Panc1 (cell line): ENCODE results near the gene NPHP1. TPM values are rescaled to one million over a fixed set of nuclear protein-coding genes. Genes with fewer than 3 reads are reported as not detected.

Experiments
- ATAC-seq: fragments of 200-7000 bp; cut with Tn5 transposase; 2 replicates; pipeline ENCODE4 v1.9.1; 2020; ENCODE audit warnings: mild to moderate bottlenecking, moderate library complexity
- BruUV-seq: library from RNA; stranded (reverse); fragments of 400-500 nt; replicated peaks from 2 replicates; lab custom pipeline; 2021; lab: Mats Ljungman, UMichigan
- CTCF ChIA-PET: fragments of 300-600 bp; sonication (Branson Sonifier 250); formaldehyde crosslinking; loops from one replicate; lab custom pipeline; 2022; ENCODE audit warnings: antibody characterized with exemption; lab: Charles Lee
- POLR2A ChIA-PET: fragments of 300-600 bp; sonication (Branson Sonifier 250); formaldehyde crosslinking; loops from one replicate; lab custom pipeline; 2022; ENCODE audit warnings: antibody characterized with exemption; lab: Charles Lee
- DNase-seq: peaks from one replicate; pipeline ENCODE4 v3.0.0-alpha.2; 2010; ENCODE audit warnings: low read depth, low spot score
- H3K27ac ChIP-seq: 2 replicates; pipeline ENCODE4 v1.5.1; 2011; ENCODE audit warnings: mild to moderate bottlenecking, low read length, inconsistent platforms
- H3K27me3 ChIP-seq: fragments of 200-500 bp; sonication (Bioruptor generic); 2 replicates; pipeline ENCODE4 v1.6.0; 2014; ENCODE audit warnings: low read length, inconsistent platforms; ENCODE audit not compliant: control insufficient read depth, insufficient read depth
- H3K36me3 ChIP-seq: fragments of 200-500 bp; sonication (Bioruptor generic); 2 replicates; pipeline ENCODE4 v1.5.1; 2014; ENCODE audit warnings: inconsistent platforms, mild to moderate bottlenecking, low read length, moderate library complexity; ENCODE audit not compliant: control insufficient read depth, insufficient read depth
- H3K4me1 ChIP-seq: 2 replicates; pipeline ENCODE4 v1.5.1; 2011; ENCODE audit warnings: inconsistent platforms, mild to moderate bottlenecking, low read length, moderate library complexity; ENCODE audit not compliant: control insufficient read depth, insufficient read depth
- H3K4me3 ChIP-seq, 2 experiments: 2 replicates each; pipeline ENCODE4 v1.5.1; 2011 to 2012; ENCODE audit warnings: low read depth in 2 of 2, low read length in 2 of 2, mild to moderate bottlenecking in 2 of 2, inconsistent platforms in 1 of 2, moderate library complexity in 1 of 2
- H3K9me3 ChIP-seq: fragments of 200-500 bp; sonication (Bioruptor generic); 2 replicates; pipeline ENCODE4 v1.5.1; 2014; ENCODE audit warnings: low read depth, mild to moderate bottlenecking, inconsistent platforms, low read length, moderate library complexity; ENCODE audit not compliant: control insufficient read depth, insufficient read depth
- CTCF ChIP-seq: fragments of 450-650 bp; IDR thresholded peaks from 2 replicates; pipeline ENCODE4 v1.5.1; 2017; ENCODE audit warnings: mild to moderate bottlenecking
- POLR2AphosphoS5 ChIP-seq: IDR thresholded peaks from 2 replicates; pipeline ENCODE4 v1.6.1; 2012; ENCODE audit warnings: mild to moderate bottlenecking, low read depth, low read length, moderate library complexity
- SIN3A ChIP-seq: IDR thresholded peaks from 2 replicates; pipeline ENCODE4 v1.6.1; 2012; ENCODE audit warnings: low read depth, mild to moderate bottlenecking, low read length, moderate library complexity, borderline replicate concordance; ENCODE audit not compliant: insufficient read depth
- TCF7L2 ChIP-seq: IDR thresholded peaks from 2 replicates; pipeline ENCODE4 v1.6.1; 2011; ENCODE audit warnings: mild to moderate bottlenecking, low read depth, low read length, inconsistent platforms
- in situ Hi-C: cut with HindIII; loops from 2 replicates; pipeline ENCODE4 v1.10.0; 2016; ENCODE audit warnings: low sequenced_read_pairs, low pct_unique_long_range_greater_than_20kb
- intact Hi-C: fragments of 100-400 bp; cut with micrococcal nuclease; formaldehyde crosslinking; loops from one replicate; pipeline ENCODE4 v1.10.0; 2022; ENCODE audit not compliant: unreplicated experiment
- total RNA-seq: library from RNA; stranded (reverse); gene quantifications from one replicate; pipeline ENCODE4 v1.2.1, GENCODE V29; 2021; ENCODE audit not compliant: unreplicated experiment
- TF ChIP-seq, protein P1 (sequence below), 2 experiments: IDR thresholded peaks; 2 replicates each; pipeline ENCODE4 v1.6.1; 2011 to 2012; ENCODE audit warnings: low read depth in 2 of 2, control low read depth in 1 of 2, low read length in 1 of 2, mild to moderate bottlenecking in 1 of 2, moderate library complexity in 1 of 2; ENCODE audit not compliant: insufficient read depth in 1 of 2

NPHP1 gene
- total RNA-seq, 1 experiment from 2014 or later, result 7.2 TPM

DNA sequence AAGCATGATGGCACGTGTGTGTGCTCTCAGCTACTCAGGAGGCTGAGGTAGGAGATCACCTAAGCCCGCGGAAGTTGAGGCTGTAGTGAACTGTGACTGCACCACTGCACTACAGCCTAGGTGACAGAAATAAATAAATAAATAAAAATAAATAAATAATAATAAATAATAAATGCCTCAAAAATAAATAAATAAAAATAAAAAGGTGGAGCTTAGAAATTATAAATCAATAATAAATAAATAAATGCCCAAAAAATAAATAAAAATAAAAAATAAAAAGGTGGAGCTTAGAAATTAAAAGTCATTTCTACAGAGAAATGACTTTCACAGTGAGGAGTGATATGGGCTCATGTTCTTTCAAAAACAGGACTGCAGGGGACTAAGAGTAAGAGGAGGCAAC is 83.2 kb downstream of the NPHP1 start:
- Histone ChIP-seq H3K27ac (no peak overlapping the region; the same call in 1 of the 2 replicates), H3K36me3 (no peaks in the 10 kb centered on the region), H3K9me3 (no peaks in the 10 kb centered on the region), H3K4me3 (no peak overlapping the region), H3K27me3 (no peaks in the 10 kb centered on the region), H3K4me1 (peaks cover 6% of the 10 kb centered on the region)
- CTCF ChIA-PET, result no interaction called here
- intact Hi-C loops, result no loop called here
- no peak for DNase-seq
- POLR2A ChIA-PET, result interaction anchor here (0.9 kb wide), 1 partner anchor 15 kb away, joined by 4 read pairs; no protein-coding TSS in a partner anchor
- ATAC-seq, result no peak
- TF ChIP-seq CTCF (no peak), POLR2AphosphoS5 (no peak), SIN3A (no peak)
- no TSS peak for BruUV-seq
- in situ Hi-C loops, result no loop called here

DNA sequence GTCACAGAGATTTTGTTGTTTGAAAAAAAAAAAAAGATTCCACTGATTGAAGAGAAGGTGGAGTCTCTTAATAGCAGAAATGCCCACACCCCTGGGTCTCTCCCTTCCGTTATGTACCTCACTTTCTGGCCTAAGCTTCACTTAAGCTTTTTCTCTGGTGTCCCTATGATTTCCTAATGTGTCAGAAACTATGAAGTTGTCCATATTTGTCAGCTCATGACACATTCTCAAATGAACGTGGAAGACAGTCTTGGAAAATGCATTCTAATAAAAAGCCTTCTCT is 83.8 kb downstream of the NPHP1 start:
- in situ Hi-C loops (no loop called here), intact Hi-C loops (no loop called here)
- Histone ChIP-seq H3K27me3 (no peaks in the 10 kb centered on the region), H3K4me3 (no peak overlapping the region), H3K9me3 (no peaks in the 10 kb centered on the region), H3K27ac (peak overlapping the region; percentile 18; the same call in 1 of the 2 replicates), H3K4me1 (peaks cover 12% of the 10 kb centered on the region), H3K36me3 (no peaks in the 10 kb centered on the region)
- ChIA-PET POLR2A (no interaction called here), CTCF (no interaction called here)
- TF ChIP-seq POLR2AphosphoS5 (no peak), CTCF (no peak), TCF7L2 (no peak), SIN3A (no peak)
- TF ChIP-seq, protein P1, sequence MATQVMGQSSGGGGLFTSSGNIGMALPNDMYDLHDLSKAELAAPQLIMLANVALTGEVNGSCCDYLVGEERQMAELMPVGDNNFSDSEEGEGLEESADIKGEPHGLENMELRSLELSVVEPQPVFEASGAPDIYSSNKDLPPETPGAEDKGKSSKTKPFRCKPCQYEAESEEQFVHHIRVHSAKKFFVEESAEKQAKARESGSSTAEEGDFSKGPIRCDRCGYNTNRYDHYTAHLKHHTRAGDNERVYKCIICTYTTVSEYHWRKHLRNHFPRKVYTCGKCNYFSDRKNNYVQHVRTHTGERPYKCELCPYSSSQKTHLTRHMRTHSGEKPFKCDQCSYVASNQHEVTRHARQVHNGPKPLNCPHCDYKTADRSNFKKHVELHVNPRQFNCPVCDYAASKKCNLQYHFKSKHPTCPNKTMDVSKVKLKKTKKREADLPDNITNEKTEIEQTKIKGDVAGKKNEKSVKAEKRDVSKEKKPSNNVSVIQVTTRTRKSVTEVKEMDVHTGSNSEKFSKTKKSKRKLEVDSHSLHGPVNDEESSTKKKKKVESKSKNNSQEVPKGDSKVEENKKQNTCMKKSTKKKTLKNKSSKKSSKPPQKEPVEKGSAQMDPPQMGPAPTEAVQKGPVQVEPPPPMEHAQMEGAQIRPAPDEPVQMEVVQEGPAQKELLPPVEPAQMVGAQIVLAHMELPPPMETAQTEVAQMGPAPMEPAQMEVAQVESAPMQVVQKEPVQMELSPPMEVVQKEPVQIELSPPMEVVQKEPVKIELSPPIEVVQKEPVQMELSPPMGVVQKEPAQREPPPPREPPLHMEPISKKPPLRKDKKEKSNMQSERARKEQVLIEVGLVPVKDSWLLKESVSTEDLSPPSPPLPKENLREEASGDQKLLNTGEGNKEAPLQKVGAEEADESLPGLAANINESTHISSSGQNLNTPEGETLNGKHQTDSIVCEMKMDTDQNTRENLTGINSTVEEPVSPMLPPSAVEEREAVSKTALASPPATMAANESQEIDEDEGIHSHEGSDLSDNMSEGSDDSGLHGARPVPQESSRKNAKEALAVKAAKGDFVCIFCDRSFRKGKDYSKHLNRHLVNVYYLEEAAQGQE (IDR thresholded peaks at IDR 0.05; ENCODE audit: insufficient read depth in 1 of 2, low read depth in 2 of 2, low read length in 1 of 2), result no peak
- no peak for DNase-seq
- no peak for ATAC-seq
- BruUV-seq, result no TSS peak
